ENCODE data around the gene TRIP10.
"Not testable (repeated sequence)": the region's sequence is repeated elsewhere in the genome, so short reads cannot be mapped to it uniquely, and the experiment has no call there.

TRIP10 gene

GRCh38 chr19:6766357-6767080 is 27.0 kb downstream of the TRIP10 start:
- no peak for DNase-seq (ENCODE audit: low read depth in 2 of 2, low spot score in 1 of 2)

GRCh38 chr19:6767081-6767356 is 27.5 kb downstream of the TRIP10 start:
- no peak for DNase-seq (ENCODE audit: low read depth in 2 of 2, low spot score in 1 of 2)

- peak; percentile 85 to 89 for DNase-seq (ENCODE audit: low read depth in 2 of 2, low spot score in 1 of 2)
Observed at GRCh38 chr19:6767357-6768235, 28.1 kb downstream of the TRIP10 start, which contains the start of gene SH2D3A. TSS of gene SH2D3A (minus strand) at chr19:6767435. CDS start at chr19:6763748, 3,687 bp downstream.

GRCh38 chr19:6768236-6768785 is 28.8 kb downstream of the TRIP10 start:
- DNase-seq (ENCODE audit: low read depth in 2 of 2, low spot score in 1 of 2), result no peak

GRCh38 chr19:6769006-6769619 is 29.6 kb downstream of the TRIP10 start:
- no peak for DNase-seq (ENCODE audit: low read depth in 2 of 2, low spot score in 1 of 2)

GRCh38 chr19:6771648-6772027 is 32.2 kb downstream of the TRIP10 start:
- not testable (repeated sequence) for DNase-seq (ENCODE audit: low read depth in 2 of 2, low spot score in 1 of 2)

- peak; percentile 68 to 78 for DNase-seq (ENCODE audit: low read depth in 2 of 2, low spot score in 1 of 2)
Observed at GRCh38 chr19:6772028-6772865, 32.8 kb downstream of the TRIP10 start, which contains the start of gene VAV1. TSS of gene VAV1 (plus strand) at chr19:6772708. CDS start at chr19:6772808, 100 bp downstream.

GRCh38 chr19:6772866-6773322 is 33.4 kb downstream of the TRIP10 start:
- DNase-seq (ENCODE audit: low read depth in 2 of 2, low spot score in 1 of 2), result no peak

GRCh38 chr19:6773323-6773931 is 33.9 kb downstream of the TRIP10 start:
- DNase-seq (ENCODE audit: low read depth in 2 of 2, low spot score in 1 of 2), result peak; percentile 5 to 16

- no peak for DNase-seq (ENCODE audit: low read depth in 2 of 2, low spot score in 1 of 2)
Observed at GRCh38 chr19:6774821-6775707, 35.6 kb downstream of the TRIP10 start.

- DNase-seq (ENCODE audit: low read depth in 2 of 2, low spot score in 1 of 2), result not testable (repeated sequence)
Observed at GRCh38 chr19:6776045-6776444, 36.6 kb downstream of the TRIP10 start.

- no peak for DNase-seq (ENCODE audit: low read depth in 2 of 2, low spot score in 1 of 2)
Observed at GRCh38 chr19:6776999-6777398, 37.5 kb downstream of the TRIP10 start.

GRCh38 chr19:6777434-6777833 is 38.0 kb downstream of the TRIP10 start:
- DNase-seq (ENCODE audit: low read depth in 2 of 2, low spot score in 1 of 2), result no peak

GRCh38 chr19:6778386-6778785 is 38.9 kb downstream of the TRIP10 start:
- DNase-seq (ENCODE audit: low read depth in 2 of 2, low spot score in 1 of 2), result no peak

- DNase-seq (ENCODE audit: low read depth in 2 of 2, low spot score in 1 of 2), result no peak
Observed at GRCh38 chr19:6779206-6779605, 39.7 kb downstream of the TRIP10 start.

- no peak for DNase-seq (ENCODE audit: low read depth in 2 of 2, low spot score in 1 of 2)
Observed at GRCh38 chr19:6787393-6787792, 47.9 kb downstream of the TRIP10 start.

GRCh38 chr19:6788896-6789295 is 49.4 kb downstream of the TRIP10 start:
- no peak for DNase-seq (ENCODE audit: low read depth in 2 of 2, low spot score in 1 of 2)

- DNase-seq (ENCODE audit: low read depth in 2 of 2, low spot score in 1 of 2), result no peak
Observed at GRCh38 chr19:6790194-6791128, 51.0 kb downstream of the TRIP10 start.
